WI38 (cell line): ENCODE data around the gene SEMA3E.

Experiments
- H3K4me3 ChIP-seq: 2 replicates; pipeline ENCODE4 v1.5.1; 2011; ENCODE audit warnings: low read depth, mild to moderate bottlenecking, control low read depth, low read length
- CTCF ChIP-seq: IDR thresholded peaks from 2 replicates; pipeline ENCODE4 v1.5.1; 2012; ENCODE audit warnings: low read depth, mild to moderate bottlenecking, control low read depth, low read length

Gene SEMA3E

GRCh38 chr7:83472376-83472775 lies 176.6 kb downstream of the SEMA3E start:
- no peak for TF ChIP-seq CTCF
- H3K4me3 ChIP-seq: no peak overlapping the region

GRCh38 chr7:83469491-83469890 lies 179.4 kb downstream of the SEMA3E start:
- TF ChIP-seq CTCF: no peak
- no peak overlapping the region for H3K4me3 ChIP-seq

- no peak for TF ChIP-seq CTCF
- no peak overlapping the region for H3K4me3 ChIP-seq
These were observed 179.9 kb downstream of the SEMA3E start for GRCh38 chr7:83469076-83469475.

- no peak for TF ChIP-seq CTCF
- H3K4me3 ChIP-seq: no peak overlapping the region
These were observed 180.6 kb downstream of the SEMA3E start for GRCh38 chr7:83468251-83468739.

- no peak for TF ChIP-seq CTCF
- no peak overlapping the region for H3K4me3 ChIP-seq
These were observed 181.4 kb downstream of the SEMA3E start for GRCh38 chr7:83467493-83467892.

- H3K4me3 ChIP-seq: no peak overlapping the region
- no peak for TF ChIP-seq CTCF
These were observed 182.0 kb downstream of the SEMA3E start for GRCh38 chr7:83466956-83467355.

- H3K4me3 ChIP-seq: no peak overlapping the region
- TF ChIP-seq CTCF: no peak
These were observed 182.6 kb downstream of the SEMA3E start for GRCh38 chr7:83466187-83466923.
